Neuron (in vitro differentiated cells): ENCODE results near the gene OR2S2.

Experiments used
- H2AFZ ChIP-seq: one replicate; pipeline ENCODE4 v1.6.1; 2013; ENCODE audit warnings: low read depth, mild to moderate bottlenecking, inconsistent platforms, low read length, moderate library complexity
- H3K27me3 ChIP-seq: one replicate; pipeline ENCODE4 v1.6.1; 2013; ENCODE audit warnings: low read length; ENCODE audit not compliant: insufficient read depth
- H3K36me3 ChIP-seq: one replicate; pipeline ENCODE4 v1.6.1; 2013; ENCODE audit warnings: low read length; ENCODE audit not compliant: insufficient read depth
- H3K4me1 ChIP-seq: one replicate; pipeline ENCODE4 v1.6.1; 2013; ENCODE audit warnings: low read length; ENCODE audit not compliant: insufficient read depth
- H3K4me3 ChIP-seq: 2 replicates; pipeline ENCODE4 v1.5.1; 2013; ENCODE audit warnings: mild to moderate bottlenecking, low read length, moderate library complexity
- H3K9me3 ChIP-seq: one replicate; pipeline ENCODE4 v1.6.1; 2013; ENCODE audit warnings: low read length

Gene OR2S2

GRCh38 chr9:35952526-35953191 lies 5.3 kb downstream of the OR2S2 start:
- H3K36me3 ChIP-seq, result no peaks in the 10 kb centered on the region
- no peak overlapping the region for H2AFZ ChIP-seq
- peaks cover 20% of the 10 kb centered on the region for H3K27me3 ChIP-seq
- no peaks in the 10 kb centered on the region for H3K9me3 ChIP-seq
- no peak overlapping the region for H3K4me3 ChIP-seq
- no peaks in the 10 kb centered on the region for H3K4me1 ChIP-seq

GRCh38 chr9:35951736-35952135 lies 6.2 kb downstream of the OR2S2 start:
- no peak overlapping the region for H3K4me3 ChIP-seq
- H3K9me3 ChIP-seq, result no peaks in the 10 kb centered on the region
- H3K4me1 ChIP-seq, result no peaks in the 10 kb centered on the region
- H3K36me3 ChIP-seq, result no peaks in the 10 kb centered on the region
- peaks cover 17% of the 10 kb centered on the region for H3K27me3 ChIP-seq
- H2AFZ ChIP-seq, result no peak overlapping the region

- Histone ChIP-seq H3K27me3 (peaks cover 17% of the 10 kb centered on the region), H3K4me1 (no peaks in the 10 kb centered on the region), H3K4me3 (no peak overlapping the region), H3K36me3 (no peaks in the 10 kb centered on the region), H2AFZ (no peak overlapping the region), H3K9me3 (no peaks in the 10 kb centered on the region)
These were observed 9.0 kb downstream of the OR2S2 start for GRCh38 chr9:35948901-35949318.

- Histone ChIP-seq H2AFZ (no peak overlapping the region), H3K36me3 (no peaks in the 10 kb centered on the region), H3K27me3 (peaks cover 17% of the 10 kb centered on the region), H3K9me3 (no peaks in the 10 kb centered on the region), H3K4me1 (no peaks in the 10 kb centered on the region), H3K4me3 (no peak overlapping the region)
These were observed 9.5 kb downstream of the OR2S2 start for GRCh38 chr9:35948451-35948850.

- Histone ChIP-seq H3K4me1 (no peaks in the 10 kb centered on the region), H3K27me3 (peaks cover 13% of the 10 kb centered on the region), H3K4me3 (peak overlapping the region; percentile 34), H2AFZ (peak overlapping the region; percentile 11), H3K9me3 (no peaks in the 10 kb centered on the region), H3K36me3 (no peaks in the 10 kb centered on the region)
These were observed 12.5 kb downstream of the OR2S2 start for GRCh38 chr9:35945341-35946018.

- H3K4me3 ChIP-seq, result no peak overlapping the region
- H3K9me3 ChIP-seq, result no peaks in the 10 kb centered on the region
- H3K36me3 ChIP-seq, result no peaks in the 10 kb centered on the region
- H3K4me1 ChIP-seq, result no peaks in the 10 kb centered on the region
- peaks cover 13% of the 10 kb centered on the region for H3K27me3 ChIP-seq
- peak overlapping the region; percentile 11 for H2AFZ ChIP-seq
These were observed 13.1 kb downstream of the OR2S2 start for GRCh38 chr9:35944841-35945240.

GRCh38 chr9:35944173-35944572 lies 13.8 kb downstream of the OR2S2 start:
- peaks cover 12% of the 10 kb centered on the region for H3K27me3 ChIP-seq
- no peaks in the 10 kb centered on the region for H3K9me3 ChIP-seq
- no peaks in the 10 kb centered on the region for H3K36me3 ChIP-seq
- H2AFZ ChIP-seq, result no peak overlapping the region
- no peak overlapping the region for H3K4me3 ChIP-seq
- no peaks in the 10 kb centered on the region for H3K4me1 ChIP-seq

- Histone ChIP-seq H2AFZ (no peak overlapping the region), H3K4me1 (no peaks in the 10 kb centered on the region), H3K36me3 (no peaks in the 10 kb centered on the region), H3K4me3 (no peak overlapping the region), H3K27me3 (peaks cover 6% of the 10 kb centered on the region), H3K9me3 (no peaks in the 10 kb centered on the region)
These were observed 15.7 kb downstream of the OR2S2 start for GRCh38 chr9:35942286-35942685.

GRCh38 chr9:35940458-35941407 lies 17.2 kb downstream of the OR2S2 start:
- Histone ChIP-seq H3K4me1 (peaks cover 6% of the 10 kb centered on the region), H3K4me3 (no peak overlapping the region), H3K36me3 (no peaks in the 10 kb centered on the region), H3K9me3 (no peaks in the 10 kb centered on the region), H2AFZ (no peak overlapping the region), H3K27me3 (peaks cover 6% of the 10 kb centered on the region)

- Histone ChIP-seq H3K4me1 (peaks cover 6% of the 10 kb centered on the region), H3K4me3 (no peak overlapping the region), H2AFZ (no peak overlapping the region), H3K27me3 (peaks cover 6% of the 10 kb centered on the region), H3K36me3 (no peaks in the 10 kb centered on the region), H3K9me3 (no peaks in the 10 kb centered on the region)
These were observed 18.2 kb downstream of the OR2S2 start for GRCh38 chr9:35939679-35940250.

GRCh38 chr9:35938474-35939356 lies 19.2 kb downstream of the OR2S2 start:
- no peak overlapping the region for H2AFZ ChIP-seq
- H3K4me1 ChIP-seq, result peaks cover 6% of the 10 kb centered on the region
- peaks cover 6% of the 10 kb centered on the region for H3K27me3 ChIP-seq
- H3K4me3 ChIP-seq, result no peak overlapping the region
- no peaks in the 10 kb centered on the region for H3K36me3 ChIP-seq
- no peaks in the 10 kb centered on the region for H3K9me3 ChIP-seq

- Histone ChIP-seq H2AFZ (no peak overlapping the region), H3K4me3 (no peak overlapping the region), H3K36me3 (no peaks in the 10 kb centered on the region), H3K9me3 (no peaks in the 10 kb centered on the region), H3K27me3 (peaks cover 2% of the 10 kb centered on the region), H3K4me1 (peaks cover 6% of the 10 kb centered on the region)
These were observed 20.7 kb downstream of the OR2S2 start for GRCh38 chr9:35937227-35937626.
